Measurements from ENCODE around the gene KCTD2.

- TF ChIP-seq RAD21 (conservative IDR thresholded peaks at IDR 0.05 in 1 of 2, IDR thresholded peaks at IDR 0.05 in 1 of 2) (no peak), CTCF (IDR thresholded peaks at IDR 0.05) (no peak), POLR2A (IDR thresholded peaks at IDR 0.05; ENCODE audit: low read length) (no peak), CBX2 (IDR thresholded peaks at IDR 0.05; ENCODE audit: borderline replicate concordance, low read depth) (no peak), EHMT2 (IDR thresholded peaks at IDR 0.05; ENCODE audit: low read depth) (no peak), HMGXB4 (CRISPR knock-in tag; IDR thresholded peaks at IDR 0.05; ENCODE audit: borderline replicate concordance) (no peak), CEBPB (IDR thresholded peaks at IDR 0.05) (no peak), SMC3 (IDR thresholded peaks at IDR 0.05) (no peak), PBX3 (IDR thresholded peaks at IDR 0.05) (no peak), ZC3H11A (IDR thresholded peaks at IDR 0.05) (no peak), REST (IDR thresholded peaks at IDR 0.05) (no peak), RCOR1 (IDR thresholded peaks at IDR 0.05; ENCODE audit: low read depth, low read length) (no peak)
These were observed 53.0 kb downstream of the KCTD2 start for GRCh38 chr17:75099881-75100595.
